ENCODE measurements around the gene LCT. TPM values are rescaled to one million over a fixed set of nuclear protein-coding genes. Genes with fewer than 3 reads are reported as not detected.
A peak's percentile ranks its signal among the peaks of the same experiment; 100 is the strongest.
"Not testable (repeated sequence)": the region's sequence is repeated elsewhere in the genome, so short reads cannot be mapped to it uniquely, and the experiment has no call there.

LCT gene
- total and polyA plus RNA-seq, 2 of the 13 experiments (the other 11 are each of a cell fraction or from before 2014, with no cell fraction given): not detected

- Histone ChIP-seq H3K36me3 (replicated peaks in 1 of 2; ENCODE audit: control insufficient read depth in 1 of 2, insufficient read depth in 2 of 2, low read length in 2 of 2) (no peaks in the 10 kb centered on the region), H3K9me3 (ENCODE audit: low read length) (no peaks in the 10 kb centered on the region), H3K4me2 (ENCODE audit: low read depth, low read length) (no peak overlapping the region), H2AFZ (ENCODE audit: low read length) (no peak overlapping the region), H3K79me2 (ENCODE audit: insufficient read depth, low read length) (no peaks in the 10 kb centered on the region), H3K27me3 (ENCODE audit: control insufficient read depth in 1 of 2, insufficient read depth in 2 of 2, low read length in 2 of 2) (peaks cover 0 to 7% of the 10 kb centered on the region in 2 experiments; a peak in 2 of 5 replicates), H3K9ac (ENCODE audit: insufficient read depth, low read depth, low read length) (no peak overlapping the region), H4K20me1 (ENCODE audit: insufficient read depth, low read length) (no peaks in the 10 kb centered on the region), H3K4me1 (ENCODE audit: insufficient read depth, low read length) (no peaks in the 10 kb centered on the region), H3K4me3 (replicated peaks in 1 of 3; ENCODE audit: insufficient read depth in 1 of 3, low read depth in 2 of 3, low read length in 3 of 3) (no peak overlapping the region), H3K27ac (ENCODE audit: extremely low read length, insufficient read depth, low read length) (no peak overlapping the region)
- TF ChIP-seq ZNF543 (CRISPR knock-in tag; IDR thresholded peaks at IDR 0.05): no peak
- no peak for TF ChIP-seq KAT8 (CRISPR knock-in tag; IDR thresholded peaks at IDR 0.05)
- TF ChIP-seq ZBTB7B (CRISPR knock-in tag; IDR thresholded peaks at IDR 0.05): no peak
- TF ChIP-seq SP2 (CRISPR knock-in tag; IDR thresholded peaks at IDR 0.05): no peak
- TF ChIP-seq KDM1A (CRISPR knock-in tag; IDR thresholded peaks at IDR 0.05): no peak
- TF ChIP-seq ZSCAN30 (CRISPR knock-in tag; IDR thresholded peaks at IDR 0.05): no peak
- TF ChIP-seq FOSL2 (CRISPR knock-in tag; IDR thresholded peaks at IDR 0.05): no peak
- no peak for TF ChIP-seq ZGPAT (CRISPR knock-in tag; IDR thresholded peaks at IDR 0.05)
- TF ChIP-seq ZNF687 (CRISPR knock-in tag; IDR thresholded peaks at IDR 0.05): no peak
- no peak for ATAC-seq
- FAIRE-seq: no peak
- CTCF ChIA-PET (ENCODE audit: low intra/inter-chr PET ratio, low total read pairs): no interaction called here
- WGBS (ENCODE audit: low lambda C conversion rate): 11% methylated on average over 3 of the region's 3 CpGs
- POLR2A ChIA-PET: no interaction called here
- DNase-seq (ENCODE audit: low spot score): no peak
- intact Hi-C loops (cut with micrococcal nuclease; ENCODE audit: unreplicated experiment) (no loop called here), in situ Hi-C loops (cut with HindIII; ENCODE audit: extremely low pct_ligation_motif_present, low pct_unique_long_range_greater_than_20kb) (no loop called here)
- no TSS peak for BruUV-seq (replicated peaks)
Observed at GRCh38 chr2:135882415-135882814, 45.4 kb upstream of the LCT start.

GRCh38 chr2:135876770-135877169 is 39.8 kb upstream of the LCT start:
- H2AFZ ChIP-seq (ENCODE audit: low read length); H3K27me3 ChIP-seq (ENCODE audit: control insufficient read depth in 1 of 2, insufficient read depth in 2 of 2, low read length in 2 of 2); BruUV-seq (replicated peaks); H3K36me3 ChIP-seq (replicated peaks in 1 of 2; ENCODE audit: control insufficient read depth in 1 of 2, insufficient read depth in 2 of 2, low read length in 2 of 2); DNase-seq (ENCODE audit: low spot score); FAIRE-seq; POLR2A ChIA-PET; H3K27ac ChIP-seq (ENCODE audit: extremely low read length, insufficient read depth, low read length); H3K9me3 ChIP-seq (ENCODE audit: low read length); H3K79me2 ChIP-seq (ENCODE audit: insufficient read depth, low read length); intact Hi-C loops (cut with micrococcal nuclease; ENCODE audit: unreplicated experiment); H4K20me1 ChIP-seq (ENCODE audit: insufficient read depth, low read length); in situ Hi-C loops (cut with HindIII; ENCODE audit: extremely low pct_ligation_motif_present, low pct_unique_long_range_greater_than_20kb); CTCF ChIA-PET (ENCODE audit: low intra/inter-chr PET ratio, low total read pairs); H3K9ac ChIP-seq (ENCODE audit: insufficient read depth, low read depth, low read length); ATAC-seq: not testable (repeated sequence)
- Histone ChIP-seq H3K4me1 (ENCODE audit: insufficient read depth, low read length) (peaks cover 18% of the 10 kb centered on the region; the same call in 1 of the 2 replicates), H3K4me2 (ENCODE audit: low read depth, low read length) (peak overlapping the region; percentile 21), H3K4me3 (replicated peaks in 1 of 3; ENCODE audit: insufficient read depth in 1 of 3, low read depth in 2 of 3, low read length in 3 of 3) (peak overlapping the region in 1 of 3 experiments; percentile 3; a peak in 1 of 6 replicates)
- WGBS (ENCODE audit: low lambda C conversion rate): 77% methylated on average over 15 of the region's 15 CpGs

All from HepG2 (cell line).